ENCODE results near the gene RUNX3. TPM values are rescaled to one million over a fixed set of nuclear protein-coding genes. Genes with fewer than 3 reads are reported as not detected.

RUNX3 gene
- total RNA-seq, 1 experiment from 2014 or later: 0.33 TPM

GRCh38 chr1:24860841-24861240 is 69.2 kb downstream of the RUNX3 start:
- Histone ChIP-seq H3K18ac (ENCODE audit: insufficient read length, low read depth, low read length) (no peak overlapping the region), H2BK12ac (ENCODE audit: insufficient read length, low read depth, low read length) (no peak overlapping the region), H3K4ac (ENCODE audit: low read depth, low read length) (no peak overlapping the region), H4K5ac (ENCODE audit: insufficient read length, low read depth, low read length) (no peak overlapping the region), H3T11ph (ENCODE audit: low read length) (no peak overlapping the region), H4K8ac (replicated peaks; ENCODE audit: insufficient read length, low read depth, low read length) (no peak overlapping the region), H3K56ac (ENCODE audit: insufficient read length, low read depth, low read length) (no peak overlapping the region), H3K9me3 (ENCODE audit: control insufficient read depth, low read depth, low read length) (no peaks in the 10 kb centered on the region), H4K91ac (ENCODE audit: insufficient read length, low read depth, low read length) (no peak overlapping the region), H2BK5ac (ENCODE audit: insufficient read length, low read length) (no peak overlapping the region), H3K79me2 (ENCODE audit: insufficient read depth, low read length) (no peaks in the 10 kb centered on the region), H2AK5ac (ENCODE audit: insufficient read length, low read length) (no peak overlapping the region), H3K4me2 (ENCODE audit: insufficient read depth, insufficient read length, low read length) (no peak overlapping the region), H3K9ac (ENCODE audit: extremely low read depth, insufficient read length, low read length) (no peak overlapping the region), H3K27ac (ENCODE audit: insufficient read length, low read depth, low read length) (no peak overlapping the region), H2BK20ac (ENCODE audit: low read depth, low read length, poor library complexity, severe bottlenecking) (no peak overlapping the region), H3K14ac (ENCODE audit: insufficient read depth, low read length) (no peak overlapping the region; the same call in 1 of the 2 replicates), H3K79me1 (ENCODE audit: insufficient read depth, low read depth, low read length, poor library complexity, severe bottlenecking) (no peaks in the 10 kb centered on the region), H4K20me1 (ENCODE audit: control insufficient read depth, insufficient read depth, insufficient read length) (no peaks in the 10 kb centered on the region), H3K23ac (ENCODE audit: insufficient read length, low read depth, low read length) (no peak overlapping the region), H2BK15ac (ENCODE audit: low read depth, low read length) (no peak overlapping the region), H2AFZ (ENCODE audit: low read length) (no peak overlapping the region), H3K4me1 (ENCODE audit: insufficient read depth, low read length) (no peaks in the 10 kb centered on the region), H3K27me3 (ENCODE audit: insufficient read depth, low read length) (no peaks in the 10 kb centered on the region), H3K23me2 (ENCODE audit: insufficient read length, low read depth, low read length, poor library complexity, severe bottlenecking) (no peaks in the 10 kb centered on the region), H2BK120ac (ENCODE audit: low read depth, low read length, poor library complexity, severe bottlenecking) (no peak overlapping the region)
- Mint-ChIP-seq H3K27ac (no peak overlapping the region), H3K4me3 (no peak overlapping the region), H3K9me3 (no peaks in the 10 kb centered on the region; a peak in 1 of 5 replicates), H3K4me1 (peaks cover 12 to 19% of the 10 kb centered on the region in 2 experiments), H3K36me3 (ENCODE audit: insufficient read depth in 1 of 3, low read depth in 3 of 3) (no peaks in the 10 kb centered on the region), H3K27me3 (ENCODE audit: low read depth) (peaks cover 2% of the 10 kb centered on the region)
- TF ChIP-seq CTCF (conservative IDR thresholded peaks at IDR 0.05): no peak
- no CpG with 5 or more reads among the region's 15 CpGs for WGBS (ENCODE audit: extremely low coverage, insufficient read length, low lambda C conversion rate)
- DNase-seq: no peak

Data from H9 (cell line).